H1 (cell line): ENCODE measurements around the gene ST6GALNAC2.

ENCODE experiments used
- ASH2L ChIP-seq: fragments of 200-600, 300-600 bp; sonication (generic); IDR thresholded peaks from one replicate; pipeline ENCODE4 v1.7.1; 2017; ENCODE audit warnings: low read length
- CTCF ChIP-seq, 3 experiments: IDR thresholded peaks; 1 replicate in 2 of 3; 2 replicates in 1 of 3; pipeline versions ENCODE4 v1.5.1 to v1.6.1; 2011; ENCODE audit warnings: low read length in 3 of 3, mild to moderate bottlenecking in 3 of 3, inconsistent platforms in 2 of 3, low read depth in 1 of 3, moderate library complexity in 1 of 3; ENCODE audit not compliant: insufficient read depth in 1 of 3; ENCODE audit errors: control extremely low read depth in 1 of 3
- EP300 ChIP-seq, 2 experiments: IDR thresholded peaks; 1 replicate in 1 of 2; 2 replicates in 1 of 2; pipeline ENCODE4 v1.6.1; 2011 to 2012; ENCODE audit warnings: low read depth in 2 of 2, low read length in 2 of 2, mild to moderate bottlenecking in 2 of 2, borderline replicate concordance in 1 of 2, inconsistent platforms in 1 of 2, moderate library complexity in 1 of 2
- GABPA ChIP-seq: IDR thresholded peaks from 2 replicates; pipeline ENCODE4 v1.6.1; 2011; ENCODE audit warnings: mild to moderate bottlenecking, low read length, moderate library complexity, borderline replicate concordance; ENCODE audit not compliant: insufficient read depth
- GTF2F1 ChIP-seq: IDR thresholded peaks from 2 replicates; pipeline ENCODE4 v1.6.1; 2012; ENCODE audit warnings: low read depth, low read length, improper control_type of control experiment, borderline replicate concordance
- HDAC6 ChIP-seq: IDR thresholded peaks from one replicate; pipeline ENCODE4 v1.7.1; 2012; ENCODE audit warnings: low read depth, mild to moderate bottlenecking, inconsistent platforms, low read length, moderate library complexity
- KDM1A ChIP-seq: fragments of 200-600, 300-600 bp; sonication (generic); IDR thresholded peaks from 2 replicates; pipeline ENCODE4 v1.7.1; 2016; ENCODE audit warnings: mild to moderate bottlenecking, low read length, borderline replicate concordance
- POLR2A ChIP-seq, 2 experiments: IDR thresholded peaks; 1 replicate in 1 of 2; 2 replicates in 1 of 2; pipeline ENCODE4 v1.6.1; 2011; ENCODE audit warnings: low read depth in 2 of 2, low read length in 2 of 2, mild to moderate bottlenecking in 2 of 2; ENCODE audit errors: control extremely low read depth in 1 of 2
- RAD21 ChIP-seq, 2 experiments: IDR thresholded peaks in 1 of 2; conservative IDR thresholded peaks in 1 of 2; 2 replicates each; pipeline ENCODE4 v1.6.1; 2011; ENCODE audit warnings: low read depth in 2 of 2, low read length in 2 of 2, improper control_type of control experiment in 1 of 2, inconsistent platforms in 1 of 2, mild to moderate bottlenecking in 1 of 2, moderate library complexity in 1 of 2
- TEAD4 ChIP-seq: IDR thresholded peaks from 2 replicates; pipeline ENCODE4 v1.6.1; 2012; ENCODE audit warnings: low read depth, low read length, inconsistent platforms, mixed read lengths

GRCh38 chr17:76617838-76618237 lies 32.2 kb upstream of the ST6GALNAC2 start:
- TF ChIP-seq KDM1A (no peak), CTCF (IDR thresholded peaks at IDR 0.05; ENCODE audit: control extremely low read depth in 1 of 3, insufficient read depth in 1 of 3, low read depth in 1 of 3, low read length in 3 of 3) (no peak), HDAC6 (no peak), EP300 (IDR thresholded peaks at IDR 0.05; ENCODE audit: borderline replicate concordance in 1 of 2, low read depth in 2 of 2, low read length in 2 of 2) (no peak), GTF2F1 (no peak), ASH2L (no peak), POLR2A (IDR thresholded peaks at IDR 0.05; ENCODE audit: control extremely low read depth in 1 of 2, low read depth in 2 of 2, low read length in 2 of 2) (no peak), RAD21 (IDR thresholded peaks at IDR 0.05 in 1 of 2, conservative IDR thresholded peaks at IDR 0.05 in 1 of 2; ENCODE audit: low read depth in 2 of 2, low read length in 2 of 2) (no peak), GABPA (no peak), TEAD4 (no peak)
